WERI-Rb-1 (cell line): ENCODE data around the gene KRT86.
"Not testable (repeated sequence)": the region's sequence is repeated elsewhere in the genome, so short reads cannot be mapped to it uniquely, and the experiment has no call there.

ENCODE experiments used
- DNase-seq: peaks from one replicate; pipeline ENCODE4 v3.0.0-alpha.2; 2020
- H3K27ac ChIP-seq: fragments of 250-450 bp; sonication (Bioruptor Pico); 2 replicates; pipeline ENCODE4 v1.5.1; 2020; ENCODE audit warnings: mild to moderate bottlenecking, moderate library complexity
- H3K27me3 ChIP-seq: fragments of 250-450 bp; sonication (Bioruptor Pico); 2 replicates; pipeline ENCODE4 v1.5.1; 2021; ENCODE audit warnings: mild to moderate bottlenecking, low read depth, moderate library complexity; ENCODE audit not compliant: insufficient read depth, severe bottlenecking
- H3K36me3 ChIP-seq: fragments of 250-450 bp; sonication (Bioruptor Pico); 2 replicates; pipeline ENCODE4 v1.5.1; 2020; ENCODE audit warnings: mild to moderate bottlenecking, moderate library complexity
- H3K4me3 ChIP-seq: 2 replicates; pipeline ENCODE4 v1.5.1; 2011; ENCODE audit warnings: low read depth, mild to moderate bottlenecking, control low read depth, low read length
- H3K9me3 ChIP-seq: fragments of 250-450 bp; sonication (Bioruptor Pico); 2 replicates; pipeline ENCODE4 v1.5.1; 2021; ENCODE audit warnings: mild to moderate bottlenecking, moderate library complexity; ENCODE audit not compliant: severe bottlenecking
- TF ChIP-seq, protein P1 (sequence below): IDR thresholded peaks from 2 replicates; pipeline ENCODE4 v1.5.1; 2011; ENCODE audit warnings: low read depth, mild to moderate bottlenecking, control low read depth, inconsistent platforms, low read length

The KRT86 gene

GRCh38 chr12:52300796-52301691 is 26.6 kb downstream of the KRT86 start:
- Histone ChIP-seq H3K9me3 (no peaks in the 10 kb centered on the region), H3K36me3 (no peaks in the 10 kb centered on the region), H3K27me3 (peaks cover 18% of the 10 kb centered on the region), H3K4me3 (no peak overlapping the region), H3K27ac (no peak overlapping the region)
- DNase-seq: no peak
- TF ChIP-seq, protein P1, sequence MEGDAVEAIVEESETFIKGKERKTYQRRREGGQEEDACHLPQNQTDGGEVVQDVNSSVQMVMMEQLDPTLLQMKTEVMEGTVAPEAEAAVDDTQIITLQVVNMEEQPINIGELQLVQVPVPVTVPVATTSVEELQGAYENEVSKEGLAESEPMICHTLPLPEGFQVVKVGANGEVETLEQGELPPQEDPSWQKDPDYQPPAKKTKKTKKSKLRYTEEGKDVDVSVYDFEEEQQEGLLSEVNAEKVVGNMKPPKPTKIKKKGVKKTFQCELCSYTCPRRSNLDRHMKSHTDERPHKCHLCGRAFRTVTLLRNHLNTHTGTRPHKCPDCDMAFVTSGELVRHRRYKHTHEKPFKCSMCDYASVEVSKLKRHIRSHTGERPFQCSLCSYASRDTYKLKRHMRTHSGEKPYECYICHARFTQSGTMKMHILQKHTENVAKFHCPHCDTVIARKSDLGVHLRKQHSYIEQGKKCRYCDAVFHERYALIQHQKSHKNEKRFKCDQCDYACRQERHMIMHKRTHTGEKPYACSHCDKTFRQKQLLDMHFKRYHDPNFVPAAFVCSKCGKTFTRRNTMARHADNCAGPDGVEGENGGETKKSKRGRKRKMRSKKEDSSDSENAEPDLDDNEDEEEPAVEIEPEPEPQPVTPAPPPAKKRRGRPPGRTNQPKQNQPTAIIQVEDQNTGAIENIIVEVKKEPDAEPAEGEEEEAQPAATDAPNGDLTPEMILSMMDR: no peak

GRCh38 chr12:52301721-52302120 is 27.3 kb downstream of the KRT86 start:
- DNase-seq, H3K27ac ChIP-seq, H3K9me3 ChIP-seq, H3K4me3 ChIP-seq, H3K36me3 ChIP-seq: not testable (repeated sequence)
- H3K27me3 ChIP-seq: peaks cover 21% of the 10 kb centered on the region

DNA sequence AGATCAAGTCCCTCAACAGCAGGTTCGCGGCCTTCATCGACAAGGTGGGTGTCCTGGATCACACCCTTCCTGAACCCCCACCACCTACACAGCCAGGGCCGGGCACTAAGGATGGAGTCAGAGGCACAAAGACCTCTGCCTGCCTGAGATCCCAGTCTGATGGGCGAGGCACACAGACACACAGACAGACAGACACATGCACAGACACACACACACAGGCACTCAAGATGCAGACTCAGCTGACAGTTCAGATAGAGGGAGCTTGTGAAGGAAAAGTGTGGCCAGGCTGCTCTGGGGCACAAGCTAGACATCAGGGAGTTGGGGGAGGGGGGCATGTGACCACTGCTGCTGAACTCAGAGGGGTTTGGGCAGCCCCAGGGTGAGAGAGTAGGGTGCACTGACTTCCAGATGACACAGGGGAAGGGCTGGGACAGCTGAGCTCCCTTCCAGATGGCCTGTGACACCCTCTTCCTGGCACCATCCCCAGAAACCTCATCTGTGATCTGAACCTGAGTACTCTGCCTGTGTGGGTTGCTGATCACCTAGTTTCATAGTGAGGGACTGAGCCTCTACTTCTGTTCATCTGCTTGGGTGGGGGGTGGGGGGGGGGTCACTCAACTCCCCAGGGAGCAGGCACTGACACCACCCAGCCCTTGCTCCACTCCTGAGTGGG is 27.9 kb downstream of the KRT86 start:
- H3K4me3 ChIP-seq, H3K9me3 ChIP-seq, DNase-seq, H3K36me3 ChIP-seq, H3K27ac ChIP-seq: not testable (repeated sequence)
- peaks cover 22% of the 10 kb centered on the region for H3K27me3 ChIP-seq

DNA sequence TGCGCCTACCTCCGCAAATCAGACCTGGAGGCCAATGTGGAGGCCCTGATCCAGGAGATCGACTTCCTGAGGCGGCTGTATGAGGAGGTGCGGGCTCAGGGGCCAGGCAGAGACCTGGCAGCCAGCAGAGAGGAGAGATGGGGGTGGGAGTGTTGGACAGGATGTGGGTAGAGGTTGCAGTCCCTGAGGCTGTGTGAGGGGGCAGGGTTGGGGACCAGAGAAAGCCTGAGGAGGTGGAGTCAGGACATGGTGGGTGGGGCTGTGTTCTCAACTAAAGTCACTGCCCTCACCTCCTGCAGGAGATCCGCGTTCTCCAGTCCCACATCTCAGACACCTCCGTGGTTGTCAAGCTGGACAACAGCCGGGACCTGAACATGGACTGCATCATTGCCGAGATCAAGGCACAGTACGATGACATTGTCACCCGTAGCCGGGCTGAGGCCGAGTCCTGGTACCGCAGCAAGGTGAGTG is 30.5 kb downstream of the KRT86 start:
- H3K27me3 ChIP-seq: peaks cover 33% of the 10 kb centered on the region
- DNase-seq: not testable (repeated sequence)

DNA sequence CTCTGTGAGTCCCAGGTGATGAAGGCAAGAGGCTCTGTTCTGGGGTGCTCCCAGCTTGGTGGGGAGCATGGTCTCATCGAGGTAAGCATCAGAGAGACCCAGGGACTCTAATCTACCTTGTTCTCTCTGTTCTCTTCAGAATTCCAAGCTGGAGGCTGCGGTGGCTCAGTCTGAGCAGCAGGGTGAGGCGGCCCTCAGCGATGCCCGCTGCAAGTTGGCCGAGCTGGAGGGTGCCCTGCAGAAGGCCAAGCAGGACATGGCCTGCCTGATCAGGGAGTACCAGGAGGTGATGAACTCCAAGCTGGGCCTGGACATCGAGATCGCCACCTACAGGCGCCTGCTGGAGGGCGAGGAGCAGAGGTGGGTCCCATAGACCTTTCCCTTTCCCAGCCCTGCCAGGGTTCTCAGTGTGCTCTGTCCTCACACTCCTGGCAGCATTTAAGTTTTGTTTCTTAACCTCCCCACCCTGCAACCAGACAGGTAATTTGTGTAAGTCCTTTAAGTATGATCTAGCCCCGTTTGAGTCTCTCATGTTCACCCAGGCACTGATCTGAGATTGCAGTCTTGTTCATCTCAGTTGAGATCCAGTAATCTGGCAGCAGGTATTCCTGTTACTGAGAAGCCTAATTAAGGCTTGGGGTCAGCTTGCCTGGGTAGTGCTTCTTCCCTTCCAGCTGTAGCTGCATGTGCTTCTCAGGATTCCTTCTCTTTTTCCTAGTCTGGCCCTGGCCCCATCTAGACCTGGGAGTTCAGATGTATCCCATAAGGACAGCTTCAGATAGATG is 31.7 kb downstream of the KRT86 start:
- DNase-seq: no peak
- no peak overlapping the region for H3K27ac ChIP-seq
- H3K36me3 ChIP-seq: no peaks in the 10 kb centered on the region
- H3K4me3 ChIP-seq: no peak overlapping the region
- TF ChIP-seq, protein P1: peak; percentile 49
- H3K9me3 ChIP-seq: no peaks in the 10 kb centered on the region
- H3K27me3 ChIP-seq: peaks cover 34% of the 10 kb centered on the region

More for the DNA sequence above, 30.5 kb downstream of the KRT86 start:
- H3K27ac ChIP-seq, H3K9me3 ChIP-seq, H3K36me3 ChIP-seq, H3K4me3 ChIP-seq: not testable (repeated sequence)

DNA sequence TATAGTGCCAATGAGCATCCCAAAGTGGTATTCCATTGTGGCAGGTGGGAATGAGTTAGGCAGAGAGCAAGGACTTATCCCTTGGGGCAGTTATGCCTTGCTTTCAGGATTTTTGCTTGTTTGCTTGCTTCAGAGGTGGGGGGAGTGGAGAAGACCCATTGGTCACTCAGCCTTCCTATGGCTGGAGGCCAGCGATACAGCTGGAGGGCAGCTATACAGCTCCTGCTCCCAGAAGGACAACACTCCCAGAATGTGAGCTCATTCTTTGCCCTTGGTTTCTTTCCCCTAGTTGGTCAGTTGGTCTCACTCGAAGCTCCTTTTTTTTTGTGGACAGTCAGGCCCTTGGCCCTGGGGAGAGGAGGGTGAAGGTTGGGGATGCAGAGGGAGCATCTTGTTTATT is 32.3 kb downstream of the KRT86 start:
- no peak overlapping the region for H3K27ac ChIP-seq
- no peak for DNase-seq
- TF ChIP-seq, protein P1: no peak
- peaks cover 34% of the 10 kb centered on the region for H3K27me3 ChIP-seq
- H3K36me3 ChIP-seq: no peaks in the 10 kb centered on the region
- H3K4me3 ChIP-seq: no peak overlapping the region
- H3K9me3 ChIP-seq: no peaks in the 10 kb centered on the region
